LNCAP (cell line): Measurements from ENCODE around the gene CXorf58.

ENCODE experiments used
- TF ChIP-seq, protein P1 (sequence below): fragments of 450-650 bp; IDR thresholded peaks from 2 replicates; pipeline ENCODE4 v1.5.1; 2017; ENCODE audit warnings: mild to moderate bottlenecking

Gene CXorf58

GRCh38 chrX:23907498-23908218 is at the start of gene CXorf58, which contains the start of gene APOO:
Gene CXorf58, plus strand, starts transcription at chrX:23908006. Its CDS starts 2,297 bp downstream, at chrX:23910303.
Gene APOO, minus strand, starts transcription at chrX:23907938. Its CDS starts 236 bp downstream, at chrX:23907702.
- TF ChIP-seq, protein P1, sequence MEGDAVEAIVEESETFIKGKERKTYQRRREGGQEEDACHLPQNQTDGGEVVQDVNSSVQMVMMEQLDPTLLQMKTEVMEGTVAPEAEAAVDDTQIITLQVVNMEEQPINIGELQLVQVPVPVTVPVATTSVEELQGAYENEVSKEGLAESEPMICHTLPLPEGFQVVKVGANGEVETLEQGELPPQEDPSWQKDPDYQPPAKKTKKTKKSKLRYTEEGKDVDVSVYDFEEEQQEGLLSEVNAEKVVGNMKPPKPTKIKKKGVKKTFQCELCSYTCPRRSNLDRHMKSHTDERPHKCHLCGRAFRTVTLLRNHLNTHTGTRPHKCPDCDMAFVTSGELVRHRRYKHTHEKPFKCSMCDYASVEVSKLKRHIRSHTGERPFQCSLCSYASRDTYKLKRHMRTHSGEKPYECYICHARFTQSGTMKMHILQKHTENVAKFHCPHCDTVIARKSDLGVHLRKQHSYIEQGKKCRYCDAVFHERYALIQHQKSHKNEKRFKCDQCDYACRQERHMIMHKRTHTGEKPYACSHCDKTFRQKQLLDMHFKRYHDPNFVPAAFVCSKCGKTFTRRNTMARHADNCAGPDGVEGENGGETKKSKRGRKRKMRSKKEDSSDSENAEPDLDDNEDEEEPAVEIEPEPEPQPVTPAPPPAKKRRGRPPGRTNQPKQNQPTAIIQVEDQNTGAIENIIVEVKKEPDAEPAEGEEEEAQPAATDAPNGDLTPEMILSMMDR = peak; percentile 60

DNA sequence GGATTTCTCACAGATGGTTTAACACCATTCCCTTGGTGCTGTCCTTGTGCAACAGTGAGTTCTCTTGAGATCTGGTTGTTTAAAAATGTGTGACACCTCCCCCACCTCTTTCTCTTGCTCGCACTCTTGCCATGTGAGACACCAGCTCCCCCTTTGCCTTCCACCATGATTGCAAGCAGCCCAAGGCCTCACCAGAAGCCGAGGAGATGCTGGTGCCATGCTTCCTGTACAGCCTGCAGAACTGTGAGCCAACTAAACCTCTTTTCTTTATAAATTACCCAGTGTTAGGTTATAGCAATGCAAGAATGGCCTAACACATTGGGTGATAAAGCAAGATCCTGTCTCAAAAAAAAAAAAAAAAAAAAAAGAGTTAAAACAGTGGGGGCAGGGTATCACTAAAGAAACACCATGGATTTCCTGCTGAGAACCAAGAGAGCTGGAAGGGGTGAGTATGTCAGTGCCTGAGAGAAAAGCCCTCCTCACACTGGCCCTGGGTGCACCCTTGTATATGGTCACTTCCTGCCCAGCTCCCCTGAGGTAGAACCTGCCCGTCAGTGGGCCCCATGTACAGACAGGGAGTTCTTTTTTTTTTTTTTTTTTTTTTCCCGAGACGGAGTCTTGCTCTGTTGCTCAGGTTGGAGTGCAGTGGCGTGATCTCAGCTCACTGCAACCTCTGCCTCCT is 46.5 kb upstream of the CXorf58 start:
- TF ChIP-seq, protein P1 = no peak

GRCh38 chrX:23864742-23865326 is 43.0 kb upstream of the CXorf58 start:
- TF ChIP-seq, protein P1 = no peak

DNA sequence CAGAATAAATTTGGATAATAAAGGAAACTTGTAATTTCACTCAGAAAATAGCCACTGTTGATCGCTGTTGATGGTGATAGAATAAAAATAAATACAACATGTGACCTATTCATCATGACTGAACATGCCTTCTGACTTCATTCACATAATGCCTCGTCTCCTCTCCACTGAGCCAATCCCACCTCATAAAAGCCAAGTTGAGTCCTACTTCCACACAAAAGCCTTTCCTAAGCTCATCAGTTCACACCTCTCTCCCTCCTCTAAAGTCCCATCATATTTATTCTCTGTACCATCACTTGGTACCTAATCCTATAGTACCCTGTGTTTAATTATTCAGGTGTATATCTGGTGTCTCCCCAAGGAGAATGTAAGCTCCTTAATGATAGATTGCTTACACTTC is 37.8 kb upstream of the CXorf58 start:
- TF ChIP-seq, protein P1 = no peak

GRCh38 chrX:23871905-23872546 is 35.8 kb upstream of the CXorf58 start:
- TF ChIP-seq, protein P1 = peak; percentile 12; the same call in 1 of the 2 replicates

DNA sequence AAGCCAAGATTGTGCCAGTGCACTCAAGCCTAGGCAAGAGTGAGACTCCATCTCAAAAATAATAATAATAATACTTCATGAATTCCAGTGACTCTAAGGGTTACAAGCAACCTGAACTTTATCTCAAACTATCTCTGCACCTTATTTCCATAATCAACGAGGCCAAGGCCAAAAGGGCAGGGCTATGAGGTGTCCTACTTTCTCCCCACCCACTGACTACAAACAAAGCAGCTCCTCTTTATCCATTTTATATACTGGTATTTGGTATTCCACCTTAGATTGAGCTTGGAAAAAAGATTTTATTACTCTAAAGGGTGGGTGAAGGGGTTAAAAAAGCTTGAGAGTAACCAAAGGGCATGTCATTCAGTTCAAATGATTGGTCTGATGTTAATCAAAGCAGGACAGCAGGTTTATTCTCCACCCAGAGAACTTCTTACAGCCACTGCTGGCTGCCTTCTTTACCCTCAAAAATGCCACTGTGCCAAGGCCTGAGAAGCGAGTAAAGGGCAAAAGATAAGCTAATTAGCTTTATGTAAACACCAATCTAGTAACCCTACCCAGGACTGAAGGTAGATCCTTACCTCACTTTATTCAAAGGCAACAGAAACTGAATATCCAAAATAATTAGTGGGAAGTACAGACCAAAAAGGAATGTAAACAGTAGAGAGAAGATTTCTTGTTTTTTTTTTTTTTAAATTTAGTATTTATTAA is 28.3 kb upstream of the CXorf58 start:
- TF ChIP-seq, protein P1 = no peak
